HG02678 (cell line): ENCODE measurements around the gene HPS1.

Source experiments
- ATAC-seq: cut with Tn5 transposase; IDR thresholded peaks from one replicate; pipeline ENCODE4 v1.9.1; 2021; ENCODE audit warnings: mild to moderate bottlenecking, moderate library complexity; ENCODE audit not compliant: unreplicated experiment

The HPS1 gene

GRCh38 chr10:98446661-98447221 is at the start of gene HPS1:
Gene HPS1 (minus strand): TSS chr10:98446935. CDS start chr10:98443240, 3,695 bp downstream.
- ATAC-seq = peak; percentile 93

GRCh38 chr10:98492763-98493162 is 46.0 kb upstream of the HPS1 start:
- ATAC-seq = no peak

GRCh38 chr10:98489561-98490481 is 43.1 kb upstream of the HPS1 start:
- ATAC-seq = no peak

GRCh38 chr10:98488669-98489430 is 42.1 kb upstream of the HPS1 start:
- ATAC-seq = no peak

- no peak for ATAC-seq
Measured at GRCh38 chr10:98487649-98488048, 40.9 kb upstream of the HPS1 start.

GRCh38 chr10:98486421-98486820 is 39.7 kb upstream of the HPS1 start:
- ATAC-seq = no peak

GRCh38 chr10:98485959-98486358 is 39.2 kb upstream of the HPS1 start:
- no peak for ATAC-seq

- ATAC-seq = no peak
Measured at GRCh38 chr10:98483658-98484057, 36.9 kb upstream of the HPS1 start.

GRCh38 chr10:98482096-98482495 is 35.4 kb upstream of the HPS1 start:
- ATAC-seq = no peak

GRCh38 chr10:98481404-98481945 is 34.7 kb upstream of the HPS1 start:
- no peak for ATAC-seq

GRCh38 chr10:98478430-98479222 is 31.9 kb upstream of the HPS1 start:
- ATAC-seq = no peak

- no peak for ATAC-seq
Measured at GRCh38 chr10:98477861-98478260, 31.1 kb upstream of the HPS1 start.

- ATAC-seq = peak; percentile 57
Measured at GRCh38 chr10:98474628-98475027, 27.9 kb upstream of the HPS1 start.

- no peak for ATAC-seq
Measured at GRCh38 chr10:98472196-98472595, 25.5 kb upstream of the HPS1 start.

GRCh38 chr10:98470850-98471249 is 24.1 kb upstream of the HPS1 start:
- ATAC-seq = no peak

GRCh38 chr10:98469001-98469931 is 22.5 kb upstream of the HPS1 start:
- ATAC-seq = no peak

GRCh38 chr10:98467506-98468318 is 21.0 kb upstream of the HPS1 start:
- ATAC-seq = peak; percentile 95

- ATAC-seq = no peak
Measured at GRCh38 chr10:98466861-98467505, 20.2 kb upstream of the HPS1 start.
